Neural cell (in vitro differentiated cells): ENCODE measurements around the gene TGFBR2. TPM values are rescaled to one million over a fixed set of nuclear protein-coding genes. Genes with fewer than 3 reads are reported as not detected.

ENCODE experiments used
- H2AFZ ChIP-seq: fragments of 200-600, 300-800 bp; sonication (generic), shearing (Covaris generic); 2 replicates; pipeline ENCODE4 v1.6.0; 2014; ENCODE audit warnings: low read depth, mild to moderate bottlenecking, antibody characterized with exemption, low read length, moderate library complexity
- H3F3A ChIP-seq: fragments of 200-600 bp; shearing (Covaris generic); 2 replicates; pipeline ENCODE4 v1.6.1; 2016; ENCODE audit warnings: mild to moderate bottlenecking, moderate library complexity, mixed read lengths, antibody characterized with exemption, low read length; ENCODE audit not compliant: insufficient read depth, poor library complexity, severe bottlenecking
- H3K27ac ChIP-seq: fragments of 200-600, 300-800 bp; sonication (generic), shearing (Covaris generic); 2 replicates; pipeline ENCODE4 v1.5.1; 2014; ENCODE audit warnings: mild to moderate bottlenecking, low read length, moderate library complexity
- H3K27me3 ChIP-seq: fragments of 300-800, 200-600 bp; sonication (generic), shearing (Covaris generic); 2 replicates; pipeline ENCODE4 v1.6.0; 2014; ENCODE audit warnings: mild to moderate bottlenecking, low read depth, low read length, moderate library complexity; ENCODE audit not compliant: insufficient read depth
- H3K36me3 ChIP-seq: fragments of 300-800, 200-600 bp; sonication (generic), shearing (Covaris generic); 2 replicates; pipeline ENCODE4 v1.5.1; 2014; ENCODE audit warnings: mild to moderate bottlenecking, antibody characterized with exemption, low read length, moderate library complexity; ENCODE audit not compliant: insufficient read depth
- H3K4me2 ChIP-seq: fragments of 300-800, 200-600 bp; sonication (generic), shearing (Covaris generic); 2 replicates; pipeline ENCODE4 v1.6.0; 2014; ENCODE audit warnings: mild to moderate bottlenecking, low read length
- H3K4me3 ChIP-seq: fragments of 300-800, 200-600 bp; sonication (generic), shearing (Covaris generic); 2 replicates; pipeline ENCODE4 v1.5.1; 2014; ENCODE audit warnings: mild to moderate bottlenecking, low read length, moderate library complexity
- H3K79me2 ChIP-seq: fragments of 200-600 bp; shearing (Covaris generic); replicated peaks from 2 replicates; pipeline ENCODE4 v1.6.0; 2014; ENCODE audit warnings: mild to moderate bottlenecking, low read length, moderate library complexity; ENCODE audit not compliant: insufficient read depth
- H3K9ac ChIP-seq: fragments of 300-800, 200-600 bp; sonication (generic), shearing (Covaris generic); 2 replicates; pipeline ENCODE4 v1.6.1; 2016; ENCODE audit warnings: mild to moderate bottlenecking, low read length, mixed read lengths
- H3K9me2 ChIP-seq: fragments of 200-600 bp; shearing (Covaris generic); 2 replicates; pipeline ENCODE4 v1.6.1; 2016; ENCODE audit warnings: mild to moderate bottlenecking, low read length, mixed read lengths; ENCODE audit not compliant: insufficient read depth
- H3K9me3 ChIP-seq: fragments of 200-600, 300-800 bp; sonication (generic), shearing (Covaris generic); 2 replicates; pipeline ENCODE4 v1.6.1; 2016; ENCODE audit warnings: mild to moderate bottlenecking, mixed run types, low read length, moderate library complexity, mixed read lengths
- H4K20me1 ChIP-seq: fragments of 200-600 bp; shearing (Covaris generic); 2 replicates; pipeline ENCODE4 v1.6.1; 2016; ENCODE audit warnings: mild to moderate bottlenecking, mixed run types; ENCODE audit not compliant: insufficient read depth
- CTCF ChIP-seq: fragments of 450-650 bp; IDR thresholded peaks from 2 replicates; pipeline ENCODE4 v1.5.1; 2014; ENCODE audit warnings: antibody characterized with exemption, mild to moderate bottlenecking, moderate library complexity; ENCODE audit not compliant: poor library complexity, severe bottlenecking
- EP300 ChIP-seq: fragments of 450-650 bp; conservative IDR thresholded peaks from 2 replicates; pipeline ENCODE4 v1.6.1; 2014; ENCODE audit warnings: antibody characterized with exemption, mild to moderate bottlenecking, moderate library complexity; ENCODE audit not compliant: poor library complexity, severe bottlenecking
- EZH2 ChIP-seq: fragments of 200-600, 300-800 bp; shearing (Covaris generic), sonication (generic); IDR thresholded peaks from 2 replicates; pipeline ENCODE4 v1.6.1; 2014; ENCODE audit warnings: antibody characterized with exemption, low read length, borderline replicate concordance, mild to moderate bottlenecking; ENCODE audit not compliant: insufficient read depth, poor library complexity, severe bottlenecking
- MXI1 ChIP-seq: fragments of 450-650 bp; conservative IDR thresholded peaks from 2 replicates; pipeline ENCODE4 v1.6.1; 2014; ENCODE audit warnings: antibody characterized with exemption, mild to moderate bottlenecking; ENCODE audit not compliant: poor library complexity, severe bottlenecking
- POLR2AphosphoS5 ChIP-seq: IDR thresholded peaks from 2 replicates; pipeline ENCODE4 v1.6.1; 2012
- RAD21 ChIP-seq: fragments of 450-650 bp; conservative IDR thresholded peaks from 2 replicates; pipeline ENCODE4 v1.6.1; 2014; ENCODE audit warnings: antibody characterized with exemption, mild to moderate bottlenecking, moderate library complexity
- SMC3 ChIP-seq: fragments of 450-650 bp; conservative IDR thresholded peaks from 2 replicates; pipeline ENCODE4 v1.6.1; 2014; ENCODE audit warnings: antibody characterized with exemption, mild to moderate bottlenecking, moderate library complexity; ENCODE audit not compliant: poor library complexity
- TAF1 ChIP-seq: IDR thresholded peaks from 2 replicates; pipeline ENCODE4 v1.6.1; 2012; ENCODE audit warnings: low read depth
- polyA plus RNA-seq: library from polyadenylated mRNA; depleted of rRNA; stranded (reverse); fragments of >200 nt; gene quantifications from 2 replicates; pipeline ENCODE4 v1.2.3, GENCODE V29; 2014
- TF ChIP-seq, protein P1 (sequence below): IDR thresholded peaks from 2 replicates; pipeline ENCODE4 v1.6.1; 2012; ENCODE audit warnings: borderline replicate concordance

Gene TGFBR2
- polyA plus RNA-seq, 1 donor from 2014 or later: not detected

DNA sequence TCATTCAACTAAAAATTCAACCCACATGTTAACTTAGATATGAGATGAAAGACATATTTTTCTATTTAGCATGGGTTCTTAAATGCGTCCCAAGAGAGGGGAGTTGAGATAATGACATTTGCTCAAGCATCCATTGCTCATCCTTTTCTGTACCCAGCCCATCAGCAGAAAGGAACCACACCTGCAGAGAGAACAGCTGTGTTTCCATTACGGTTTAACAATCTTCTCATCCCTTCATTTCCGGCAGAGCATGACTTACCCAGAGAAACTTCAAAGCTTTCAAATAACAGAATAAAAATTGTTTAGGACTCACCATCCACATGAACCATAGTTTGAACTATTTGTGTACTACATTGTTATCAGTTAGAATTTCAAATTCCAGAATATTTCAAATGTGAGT lies 113.1 kb downstream of the TGFBR2 start:
- no peak overlapping the region for H2AFZ ChIP-seq
- TF ChIP-seq CTCF (no peak), POLR2AphosphoS5 (no peak), TAF1 (no peak), MXI1 (no peak)
- H3K27ac ChIP-seq: no peak overlapping the region
- no peaks in the 10 kb centered on the region for H3K36me3 ChIP-seq
- no peak overlapping the region for H3K4me2 ChIP-seq
- H3K27me3 ChIP-seq: no peaks in the 10 kb centered on the region
- no peak overlapping the region for H3K4me3 ChIP-seq
- H3K9me3 ChIP-seq: no peaks in the 10 kb centered on the region
- H3K79me2 ChIP-seq: no peaks in the 10 kb centered on the region
- H3K9ac ChIP-seq: no peak overlapping the region
- H3F3A ChIP-seq: no peaks in the 10 kb centered on the region
- no peaks in the 10 kb centered on the region for H4K20me1 ChIP-seq
- no peaks in the 10 kb centered on the region for H3K9me2 ChIP-seq

DNA sequence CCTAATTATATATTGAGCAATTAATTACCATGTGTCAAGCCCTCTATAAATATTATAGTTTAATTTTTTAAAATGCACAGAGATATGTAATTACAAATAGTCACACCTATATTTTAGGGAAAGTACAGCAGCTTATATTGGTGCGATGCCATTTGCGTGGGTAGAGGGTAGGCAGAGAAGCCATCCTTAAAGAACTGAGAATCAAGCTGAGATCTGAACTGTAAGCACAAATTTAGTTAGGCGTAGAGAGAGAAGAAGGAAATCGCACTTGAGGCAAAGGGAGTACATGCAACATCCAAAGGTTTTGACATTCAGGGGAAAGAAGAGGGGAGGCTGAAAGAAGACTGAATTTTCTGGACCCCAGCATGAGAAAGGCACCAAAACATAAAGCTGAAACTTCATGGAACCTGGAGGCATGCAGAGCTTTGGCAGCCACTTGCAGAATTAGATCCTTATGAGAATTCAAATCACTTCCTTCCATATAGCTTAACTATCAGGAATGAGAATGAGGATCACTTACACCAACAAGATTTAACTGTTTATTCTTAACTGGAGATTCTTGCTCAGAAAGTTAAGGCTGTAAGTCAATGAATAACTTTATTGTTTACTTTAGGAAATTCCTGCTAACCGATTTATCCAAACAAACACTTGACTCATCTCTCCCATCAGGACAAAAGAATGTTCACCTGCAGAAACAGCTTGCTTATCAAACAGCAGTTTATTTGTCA lies 114.3 kb downstream of the TGFBR2 start:
- no peak overlapping the region for H3K9ac ChIP-seq
- no peaks in the 10 kb centered on the region for H3F3A ChIP-seq
- H3K27ac ChIP-seq: no peak overlapping the region
- no peak for TF ChIP-seq TAF1
- no peak for TF ChIP-seq RAD21
- no peak for TF ChIP-seq EP300
- TF ChIP-seq CTCF: no peak
- TF ChIP-seq, protein P1, sequence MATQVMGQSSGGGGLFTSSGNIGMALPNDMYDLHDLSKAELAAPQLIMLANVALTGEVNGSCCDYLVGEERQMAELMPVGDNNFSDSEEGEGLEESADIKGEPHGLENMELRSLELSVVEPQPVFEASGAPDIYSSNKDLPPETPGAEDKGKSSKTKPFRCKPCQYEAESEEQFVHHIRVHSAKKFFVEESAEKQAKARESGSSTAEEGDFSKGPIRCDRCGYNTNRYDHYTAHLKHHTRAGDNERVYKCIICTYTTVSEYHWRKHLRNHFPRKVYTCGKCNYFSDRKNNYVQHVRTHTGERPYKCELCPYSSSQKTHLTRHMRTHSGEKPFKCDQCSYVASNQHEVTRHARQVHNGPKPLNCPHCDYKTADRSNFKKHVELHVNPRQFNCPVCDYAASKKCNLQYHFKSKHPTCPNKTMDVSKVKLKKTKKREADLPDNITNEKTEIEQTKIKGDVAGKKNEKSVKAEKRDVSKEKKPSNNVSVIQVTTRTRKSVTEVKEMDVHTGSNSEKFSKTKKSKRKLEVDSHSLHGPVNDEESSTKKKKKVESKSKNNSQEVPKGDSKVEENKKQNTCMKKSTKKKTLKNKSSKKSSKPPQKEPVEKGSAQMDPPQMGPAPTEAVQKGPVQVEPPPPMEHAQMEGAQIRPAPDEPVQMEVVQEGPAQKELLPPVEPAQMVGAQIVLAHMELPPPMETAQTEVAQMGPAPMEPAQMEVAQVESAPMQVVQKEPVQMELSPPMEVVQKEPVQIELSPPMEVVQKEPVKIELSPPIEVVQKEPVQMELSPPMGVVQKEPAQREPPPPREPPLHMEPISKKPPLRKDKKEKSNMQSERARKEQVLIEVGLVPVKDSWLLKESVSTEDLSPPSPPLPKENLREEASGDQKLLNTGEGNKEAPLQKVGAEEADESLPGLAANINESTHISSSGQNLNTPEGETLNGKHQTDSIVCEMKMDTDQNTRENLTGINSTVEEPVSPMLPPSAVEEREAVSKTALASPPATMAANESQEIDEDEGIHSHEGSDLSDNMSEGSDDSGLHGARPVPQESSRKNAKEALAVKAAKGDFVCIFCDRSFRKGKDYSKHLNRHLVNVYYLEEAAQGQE: no peak
- TF ChIP-seq EZH2: no peak
- TF ChIP-seq POLR2AphosphoS5: no peak
- TF ChIP-seq SMC3: no peak
- TF ChIP-seq MXI1: no peak
- no peaks in the 10 kb centered on the region for H3K9me2 ChIP-seq
- no peak overlapping the region for H3K4me2 ChIP-seq
- no peaks in the 10 kb centered on the region for H3K79me2 ChIP-seq
- no peak overlapping the region for H3K4me3 ChIP-seq
- no peaks in the 10 kb centered on the region for H4K20me1 ChIP-seq
- H3K9me3 ChIP-seq: no peaks in the 10 kb centered on the region
- no peaks in the 10 kb centered on the region for H3K27me3 ChIP-seq
- H2AFZ ChIP-seq: no peak overlapping the region
- H3K36me3 ChIP-seq: no peaks in the 10 kb centered on the region
